PC-3 (cell line): Measurements from ENCODE around the gene CFTR.
A peak's percentile ranks its signal among the peaks of the same experiment; 100 is the strongest.

Experiments
- CTCF ChIP-seq: fragments of 300-600 bp; sonication (generic); conservative IDR thresholded peaks from 2 replicates; pipeline ENCODE4 v1.5.1; 2017; ENCODE audit warnings: antibody characterized with exemption, low read depth, mild to moderate bottlenecking, low read length
- EZH2phosphoT487 ChIP-seq: fragments of 300-600 bp; sonication (generic); IDR thresholded peaks from 2 replicates; pipeline ENCODE4 v1.6.1; 2018; ENCODE audit warnings: mild to moderate bottlenecking, antibody characterized with exemption, low read length, borderline replicate concordance

DNA sequence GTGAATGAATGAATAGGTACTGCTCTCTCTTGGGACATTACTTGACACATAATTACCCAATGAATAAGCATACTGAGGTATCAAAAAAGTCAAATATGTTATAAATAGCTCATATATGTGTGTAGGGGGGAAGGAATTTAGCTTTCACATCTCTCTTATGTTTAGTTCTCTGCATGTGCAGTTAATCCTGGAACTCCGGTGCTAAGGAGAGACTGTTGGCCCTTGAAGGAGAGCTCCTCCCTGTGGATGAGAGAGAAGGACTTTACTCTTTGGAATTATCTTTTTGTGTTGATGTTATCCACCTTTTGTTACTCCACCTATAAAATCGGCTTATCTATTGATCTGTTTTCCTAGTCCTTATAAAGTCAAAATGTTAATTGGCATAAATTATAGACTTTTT is 1.2 kb downstream of the CFTR start:
- TF ChIP-seq CTCF (0 out of 2 replicates have a peak, but pooled peaks have one; percentile 27), EZH2phosphoT487 (no peak)
